HepG2 (cell line): ENCODE measurements around the gene ARHGAP20. TPM values are rescaled to one million over a fixed set of nuclear protein-coding genes. Genes with fewer than 3 reads are reported as not detected.

Experiments
- ATAC-seq: fragments of 200-7000 bp; cut with Tn5 transposase; 3 replicates; pipeline ENCODE4 v1.9.1; 2020; ENCODE audit warnings: mild to moderate bottlenecking, moderate library complexity
- BruUV-seq: library from RNA; stranded (reverse); fragments of 400-500 nt; replicated peaks from 2 replicates; lab custom pipeline; 2021; lab: Mats Ljungman, UMichigan
- CTCF ChIA-PET: fragments of 300-600 bp; formaldehyde crosslinking; extraction: SDS; loops from one replicate; lab custom pipeline; 2021; ENCODE audit warnings: low total read pairs, inconsistent platforms, low intra/inter-chr PET ratio; lab: Yijun Ruan, JAX
- POLR2A ChIA-PET: fragments of 350-600 bp; sonication (Branson Sonifier 250); formaldehyde crosslinking; loops from one replicate; lab custom pipeline; 2020; ENCODE audit warnings: antibody characterized with exemption, inconsistent platforms; lab: Yijun Ruan, JAX
- DNase-seq: peaks from one replicate; pipeline ENCODE4 v3.0.0-alpha.2; 2015; ENCODE audit warnings: low spot score
- FAIRE-seq: peaks from 3 replicates; lab custom pipeline; 2011; peaks lifted over from hg19 to GRCh38; lab: Jason Lieb, UNC
- H2AFZ ChIP-seq: one replicate; pipeline ENCODE4 v1.6.1; 2011; ENCODE audit warnings: low read length, inconsistent platforms
- H3K27ac ChIP-seq: fragments of 300-600 bp; 3 replicates; pipeline ENCODE4 v1.8.0; 2011; ENCODE audit warnings: mixed run types, mild to moderate bottlenecking, mixed read lengths, low read length, inconsistent platforms; ENCODE audit not compliant: insufficient read depth; ENCODE audit errors: extremely low read length
- H3K27me3 ChIP-seq, 2 experiments: fragments of 200-600 bp in 1 of 2; 2 replicates in 1 of 2; 3 replicates in 1 of 2; pipeline versions ENCODE4 v1.6.0 to v1.8.0; 2011; ENCODE audit warnings: low read length in 2 of 2, mild to moderate bottlenecking in 2 of 2, moderate library complexity in 2 of 2, inconsistent platforms in 1 of 2; ENCODE audit not compliant: insufficient read depth in 2 of 2, control insufficient read depth in 1 of 2
- H3K36me3 ChIP-seq, 2 experiments: fragments of 200-600 bp in 1 of 2; replicated peaks in 1 of 2; 2 replicates in 1 of 2; 3 replicates in 1 of 2; pipeline versions ENCODE4 v1.5.1 to v1.8.0; 2011; ENCODE audit warnings: low read length in 2 of 2, inconsistent platforms in 1 of 2; ENCODE audit not compliant: insufficient read depth in 2 of 2, control insufficient read depth in 1 of 2
- H3K4me1 ChIP-seq: 2 replicates; pipeline ENCODE4 v1.5.1; 2012; ENCODE audit warnings: low read length, inconsistent platforms; ENCODE audit not compliant: insufficient read depth
- H3K4me2 ChIP-seq: 2 replicates; pipeline ENCODE4 v1.6.0; 2011; ENCODE audit warnings: low read depth, low read length, inconsistent platforms
- H3K4me3 ChIP-seq, 3 experiments: fragments of 200-600 bp in 1 of 3; sonication (generic), shearing (Covaris generic) in 1 of 3; replicated peaks in 1 of 3; 2 replicates each; pipeline ENCODE4 v1.5.1; 2011 to 2016; ENCODE audit warnings: low read length in 3 of 3, inconsistent platforms in 2 of 3, low read depth in 2 of 3, mild to moderate bottlenecking in 2 of 3, control low read depth in 1 of 3, mixed read lengths in 1 of 3; ENCODE audit not compliant: insufficient read depth in 1 of 3
- H3K79me2 ChIP-seq: one replicate; pipeline ENCODE4 v1.6.1; 2011; ENCODE audit warnings: low read length, inconsistent platforms; ENCODE audit not compliant: insufficient read depth
- H3K9ac ChIP-seq: 2 replicates; pipeline ENCODE4 v1.6.0; 2011; ENCODE audit warnings: mild to moderate bottlenecking, low read depth, low read length, inconsistent platforms; ENCODE audit not compliant: insufficient read depth
- H3K9me3 ChIP-seq: 2 replicates; pipeline ENCODE4 v1.5.1; 2012; ENCODE audit warnings: mild to moderate bottlenecking, low read length
- H4K20me1 ChIP-seq: 2 replicates; pipeline ENCODE4 v1.6.0; 2011; ENCODE audit warnings: inconsistent platforms, mild to moderate bottlenecking, low read length, moderate library complexity; ENCODE audit not compliant: insufficient read depth
- NCOA5 ChIP-seq: sonication (generic); formaldehyde crosslinking; IDR thresholded peaks from 2 replicates; pipeline ENCODE4 v1.4.0; 2020; ENCODE audit warnings: missing genetic modification reagents
- PBX3 ChIP-seq: sonication (generic); formaldehyde crosslinking; IDR thresholded peaks from 2 replicates; pipeline ENCODE4 v1.8.1; 2023; ENCODE audit warnings: missing genetic modification reagents, inconsistent platforms, borderline replicate concordance
- SP5 ChIP-seq: IDR thresholded peaks from 2 replicates; pipeline ENCODE4 v1.6.1; 2016; ENCODE audit warnings: low read depth, borderline replicate concordance
- ZNF318 ChIP-seq: sonication (generic); formaldehyde crosslinking; IDR thresholded peaks from 2 replicates; pipeline ENCODE4 v1.4.0; 2020; ENCODE audit warnings: mild to moderate bottlenecking, missing genetic modification reagents
- WGBS: methylation state at CpG from one replicate; pipeline ENCODE4 v1.1.6; 2017; ENCODE audit warnings: low lambda C conversion rate; 5-methylcytosine and 5-hydroxymethylcytosine counted together
- in situ Hi-C: cut with HindIII; loops from 2 replicates; pipeline ENCODE4 v1.10.0; 2017; ENCODE audit warnings: low pct_unique_long_range_greater_than_20kb; ENCODE audit not compliant: extremely low pct_ligation_motif_present
- intact Hi-C: fragments of 100-400 bp; cut with micrococcal nuclease; formaldehyde crosslinking; loops from one replicate; pipeline ENCODE4 v1.10.0; 2022; ENCODE audit not compliant: unreplicated experiment
- polyA plus RNA-seq, 8 experiments: library from polyadenylated mRNA; depleted of rRNA in 3 of 8; stranded (reverse) in 7 of 8; unstranded in 1 of 8; fragments of >200 nt; fragmentation: Illumina TruSeq in 4 of 8; extraction: Trizol in 4 of 8; gene quantifications; 2 replicates each; pipeline versions ENCODE4 v1.2.1 to v1.2.3, GENCODE V29; 2011 to 2016; ENCODE audit warnings: low read depth in 4 of 8, missing spikeins in 1 of 8, mixed read lengths in 1 of 8; ENCODE audit not compliant: insufficient read depth in 1 of 8
- total RNA-seq, 5 experiments: library from RNA; depleted of rRNA; stranded (reverse); fragments of >200 nt; fragmentation: Illumina TruSeq; extraction: Trizol; gene quantifications; 2 replicates each; pipeline ENCODE4 v1.2.3, GENCODE V29; 2016; ENCODE audit warnings: low read depth in 1 of 5

Gene ARHGAP20
- total and polyA plus RNA-seq, 2 of the 13 experiments (the other 11 are each of a cell fraction or from before 2014, with no cell fraction given): not detected

GRCh38 chr11:110716361-110716760, 4.1 kb upstream of the ARHGAP20 start:
- POLR2A ChIA-PET: no interaction called here
- Histone ChIP-seq H3K4me2 (no peak overlapping the region), H3K4me3 (no peak overlapping the region), H3K27ac (no peak overlapping the region), H3K27me3 (peaks cover 2 to 22% of the 10 kb centered on the region in 2 experiments; a peak in 3 of 5 replicates), H2AFZ (no peak overlapping the region), H3K4me1 (no peaks in the 10 kb centered on the region)
- CTCF ChIA-PET: no interaction called here
- in situ Hi-C loops: no loop called here
- 7% methylated on average over 2 of the region's 2 CpGs for WGBS
- TF ChIP-seq PBX3 (CRISPR knock-in tag): no peak
- no peak for TF ChIP-seq SP5 (CRISPR knock-in tag)
- no peak for TF ChIP-seq ZNF318 (CRISPR knock-in tag)
- TF ChIP-seq NCOA5 (CRISPR knock-in tag): no peak
- TF ChIP-seq, all 625 proteins: peak for 0
- Histone ChIP-seq H3K79me2 (no peaks in the 10 kb centered on the region), H4K20me1 (no peaks in the 10 kb centered on the region), H3K9me3 (no peaks in the 10 kb centered on the region), H3K9ac (no peak overlapping the region), H3K36me3 (no peaks in the 10 kb centered on the region)
- intact Hi-C loops: no loop called here
- no TSS peak for BruUV-seq
- DNase-seq (no peak), FAIRE-seq (no peak), ATAC-seq (no peak)
